CD4-positive, alpha-beta T cell treated with Interleukin-10 for 1 hour (primary cell): ENCODE data around the gene NINJ1.

Experiments
- DNase-seq: peaks from one replicate; pipeline ENCODE4 v3.0.0-alpha.2; 2020

NINJ1 gene

GRCh38 chr9:93132287-93132927 is 1.6 kb downstream of the NINJ1 start:
- DNase-seq, result no peak

GRCh38 chr9:93131599-93132286 is 2.3 kb downstream of the NINJ1 start:
- DNase-seq, result no peak

GRCh38 chr9:93130861-93131481 is 3.1 kb downstream of the NINJ1 start:
- DNase-seq, result no peak

- DNase-seq, result no peak
These were observed 4.2 kb downstream of the NINJ1 start for GRCh38 chr9:93129691-93130500.

- DNase-seq, result no peak
These were observed 4.8 kb downstream of the NINJ1 start for GRCh38 chr9:93129286-93129685.

GRCh38 chr9:93128715-93129224 is 5.3 kb downstream of the NINJ1 start:
- no peak for DNase-seq

GRCh38 chr9:93128011-93128714 is 5.9 kb downstream of the NINJ1 start:
- no peak for DNase-seq

- DNase-seq, result no peak
These were observed 6.6 kb downstream of the NINJ1 start for GRCh38 chr9:93127395-93127911.

GRCh38 chr9:93126825-93127368 is 7.2 kb downstream of the NINJ1 start:
- no peak for DNase-seq

GRCh38 chr9:93126151-93126781 is 7.8 kb downstream of the NINJ1 start:
- DNase-seq, result peak; percentile 38

- no peak for DNase-seq
These were observed 8.6 kb downstream of the NINJ1 start for GRCh38 chr9:93125331-93125894.

GRCh38 chr9:93124793-93125192 is 9.3 kb downstream of the NINJ1 start:
- DNase-seq, result no peak

GRCh38 chr9:93123561-93124283 is 10.3 kb downstream of the NINJ1 start:
- DNase-seq, result no peak

- no peak for DNase-seq
These were observed 11.3 kb downstream of the NINJ1 start for GRCh38 chr9:93122721-93123221.

GRCh38 chr9:93121316-93122241 is 12.5 kb downstream of the NINJ1 start:
- DNase-seq, result no peak

- DNase-seq, result no peak
These were observed 13.2 kb downstream of the NINJ1 start for GRCh38 chr9:93120846-93121315.

GRCh38 chr9:93119953-93120845 is 13.9 kb downstream of the NINJ1 start:
- peak; percentile 61 for DNase-seq

GRCh38 chr9:93119703-93119952 is 14.4 kb downstream of the NINJ1 start:
- DNase-seq, result no peak
